ENCODE measurements around the gene FOXG1. TPM values are rescaled to one million over a fixed set of nuclear protein-coding genes. Genes with fewer than 3 reads are reported as not detected.

FOXG1 gene
- total RNA-seq, 1 donor from 2014 or later = not detected

GRCh38 chr14:28765831-28766468 is 637 bp upstream of the FOXG1 start:
- TF ChIP-seq, protein P1, sequence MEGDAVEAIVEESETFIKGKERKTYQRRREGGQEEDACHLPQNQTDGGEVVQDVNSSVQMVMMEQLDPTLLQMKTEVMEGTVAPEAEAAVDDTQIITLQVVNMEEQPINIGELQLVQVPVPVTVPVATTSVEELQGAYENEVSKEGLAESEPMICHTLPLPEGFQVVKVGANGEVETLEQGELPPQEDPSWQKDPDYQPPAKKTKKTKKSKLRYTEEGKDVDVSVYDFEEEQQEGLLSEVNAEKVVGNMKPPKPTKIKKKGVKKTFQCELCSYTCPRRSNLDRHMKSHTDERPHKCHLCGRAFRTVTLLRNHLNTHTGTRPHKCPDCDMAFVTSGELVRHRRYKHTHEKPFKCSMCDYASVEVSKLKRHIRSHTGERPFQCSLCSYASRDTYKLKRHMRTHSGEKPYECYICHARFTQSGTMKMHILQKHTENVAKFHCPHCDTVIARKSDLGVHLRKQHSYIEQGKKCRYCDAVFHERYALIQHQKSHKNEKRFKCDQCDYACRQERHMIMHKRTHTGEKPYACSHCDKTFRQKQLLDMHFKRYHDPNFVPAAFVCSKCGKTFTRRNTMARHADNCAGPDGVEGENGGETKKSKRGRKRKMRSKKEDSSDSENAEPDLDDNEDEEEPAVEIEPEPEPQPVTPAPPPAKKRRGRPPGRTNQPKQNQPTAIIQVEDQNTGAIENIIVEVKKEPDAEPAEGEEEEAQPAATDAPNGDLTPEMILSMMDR (IDR thresholded peaks at IDR 0.05) = no peak
- H3K36me3 Mint-ChIP-seq (ENCODE audit: low read depth) = peaks cover 5% of the 10 kb centered on the region
- DNase-seq (ENCODE audit: low spot score) = no peak
- peak overlapping the region; percentile 13 for H3K27ac Mint-ChIP-seq (ENCODE audit: unreplicated experiment)
- peak overlapping the region; percentile 66 for H3K4me3 Mint-ChIP-seq (ENCODE audit: unreplicated experiment)
- H3K9me3 Mint-ChIP-seq (ENCODE audit: low read depth) = no peaks in the 10 kb centered on the region
- peaks cover 72% of the 10 kb centered on the region for H3K27me3 Mint-ChIP-seq (ENCODE audit: low read depth)
- peaks cover 9% of the 10 kb centered on the region for H3K4me1 Mint-ChIP-seq (ENCODE audit: low read depth)

DNA sequence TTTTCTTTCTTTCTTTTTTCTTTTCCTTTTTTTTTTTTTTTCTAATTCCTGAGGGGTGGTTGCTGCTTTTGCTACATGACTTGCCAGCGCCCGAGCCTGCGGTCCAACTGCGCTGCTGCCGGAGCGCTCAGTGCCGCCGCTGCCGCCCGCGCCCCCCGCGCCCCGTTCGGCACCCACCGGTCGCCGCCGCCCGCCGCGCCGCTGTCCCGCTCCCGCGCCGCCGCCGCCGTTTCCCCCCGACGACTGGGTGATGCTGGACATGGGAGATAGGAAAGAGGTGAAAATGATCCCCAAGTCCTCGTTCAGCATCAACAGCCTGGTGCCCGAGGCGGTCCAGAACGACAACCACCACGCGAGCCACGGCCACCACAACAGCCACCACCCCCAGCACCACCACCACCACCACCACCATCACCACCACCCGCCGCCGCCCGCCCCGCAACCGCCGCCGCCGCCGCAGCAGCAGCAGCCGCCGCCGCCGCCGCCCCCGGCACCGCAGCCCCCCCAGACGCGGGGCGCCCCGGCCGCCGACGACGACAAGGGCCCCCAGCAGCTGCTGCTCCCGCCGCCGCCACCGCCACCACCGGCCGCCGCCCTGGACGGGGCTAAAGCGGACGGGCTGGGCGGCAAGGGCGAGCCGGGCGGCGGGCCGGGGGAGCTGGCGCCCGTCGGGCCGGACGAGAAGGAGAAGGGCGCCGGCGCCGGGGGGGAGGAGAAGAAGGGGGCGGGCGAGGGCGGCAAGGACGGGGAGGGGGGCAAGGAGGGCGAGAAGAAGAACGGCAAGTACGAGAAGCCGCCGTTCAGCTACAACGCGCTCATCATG is 654 bp downstream of the FOXG1 start:
- H3K4me3 Mint-ChIP-seq (ENCODE audit: unreplicated experiment) = peak overlapping the region; percentile 33
- DNase-seq (ENCODE audit: low spot score) = no peak

GRCh38 chr14:28767853-28768741 is 1.5 kb downstream of the FOXG1 start:
- TF ChIP-seq, protein P1 (IDR thresholded peaks at IDR 0.05) = no peak
- DNase-seq (ENCODE audit: low spot score) = no peak
- H3K4me3 Mint-ChIP-seq (ENCODE audit: unreplicated experiment) = peak overlapping the region; percentile 33
- no peak overlapping the region for H3K27ac Mint-ChIP-seq (ENCODE audit: unreplicated experiment)
- peaks cover 9% of the 10 kb centered on the region for H3K4me1 Mint-ChIP-seq (ENCODE audit: low read depth)
- H3K9me3 Mint-ChIP-seq (ENCODE audit: low read depth) = peaks cover 2% of the 10 kb centered on the region
- peaks cover 68% of the 10 kb centered on the region for H3K27me3 Mint-ChIP-seq (ENCODE audit: low read depth)
- H3K36me3 Mint-ChIP-seq (ENCODE audit: low read depth) = peaks cover 6% of the 10 kb centered on the region

More for the DNA sequence above, 654 bp downstream of the FOXG1 start:
- Mint-ChIP-seq H3K4me1 (ENCODE audit: low read depth) (peaks cover 9% of the 10 kb centered on the region), H3K27ac (ENCODE audit: unreplicated experiment) (no peak overlapping the region), H3K27me3 (ENCODE audit: low read depth) (peaks cover 68% of the 10 kb centered on the region), H3K36me3 (ENCODE audit: low read depth) (peaks cover 5% of the 10 kb centered on the region), H3K9me3 (ENCODE audit: low read depth) (no peaks in the 10 kb centered on the region)
- TF ChIP-seq, protein P1 (IDR thresholded peaks at IDR 0.05) = no peak

DNA sequence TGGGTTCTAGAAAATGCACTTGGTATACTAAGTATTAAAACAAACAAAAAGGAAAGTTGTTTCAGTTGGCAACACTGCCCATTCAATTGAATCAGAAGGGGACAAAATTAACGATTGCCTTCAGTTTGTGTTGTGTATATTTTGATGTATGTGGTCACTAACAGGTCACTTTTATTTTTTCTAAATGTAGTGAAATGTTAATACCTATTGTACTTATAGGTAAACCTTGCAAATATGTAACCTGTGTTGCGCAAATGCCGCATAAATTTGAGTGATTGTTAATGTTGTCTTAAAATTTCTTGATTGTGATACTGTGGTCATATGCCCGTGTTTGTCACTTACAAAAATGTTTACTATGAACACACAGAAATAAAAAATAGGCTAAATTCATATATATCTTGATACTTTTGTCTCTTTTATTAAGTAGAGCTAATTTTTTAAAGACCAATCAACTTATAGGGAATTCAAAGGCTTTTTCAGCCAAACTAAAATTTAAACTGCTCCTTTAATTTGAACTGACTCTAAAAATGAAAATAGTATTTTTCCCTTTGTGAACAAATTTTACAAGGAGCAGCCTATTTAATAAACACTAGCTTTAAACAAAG is 2.8 kb downstream of the FOXG1 start:
- no peak for DNase-seq (ENCODE audit: low spot score)
- TF ChIP-seq, protein P1 (IDR thresholded peaks at IDR 0.05) = no peak
- Mint-ChIP-seq H3K36me3 (ENCODE audit: low read depth) (peaks cover 9% of the 10 kb centered on the region), H3K27me3 (ENCODE audit: low read depth) (peaks cover 70% of the 10 kb centered on the region), H3K9me3 (ENCODE audit: low read depth) (peaks cover 2% of the 10 kb centered on the region), H3K4me3 (ENCODE audit: unreplicated experiment) (no peak overlapping the region), H3K4me1 (ENCODE audit: low read depth) (peaks cover 12% of the 10 kb centered on the region), H3K27ac (ENCODE audit: unreplicated experiment) (no peak overlapping the region)

All from chondrocyte (in vitro differentiated cells).